Prostate gland (tissue), 2 donors: ENCODE measurements around the gene PPP1R14C.

Experiments used
- POLR2A ChIP-seq: fragments of 450-650 bp; IDR thresholded peaks from one replicate; pipeline ENCODE4 v1.6.1; 2016; ENCODE audit warnings: antibody characterized with exemption, mild to moderate bottlenecking
- POLR2AphosphoS5 ChIP-seq: sonication (generic); formaldehyde crosslinking; IDR thresholded peaks from one replicate; pipeline ENCODE4 v1.6.1; 2017; ENCODE audit warnings: antibody characterized with exemption
- TF ChIP-seq, protein P1 (sequence below), 4 experiments: fragments of 200-600 bp in 2 of 4; fragments of 450-650 bp in 2 of 4; sonication (generic) in 2 of 4; IDR thresholded peaks; 1 replicate in 3 of 4; 2 replicates in 1 of 4; pipeline ENCODE4 v1.5.1; 2016 to 2019; ENCODE audit warnings: antibody characterized with exemption in 4 of 4, mild to moderate bottlenecking in 2 of 4, moderate library complexity in 2 of 4

DNA sequence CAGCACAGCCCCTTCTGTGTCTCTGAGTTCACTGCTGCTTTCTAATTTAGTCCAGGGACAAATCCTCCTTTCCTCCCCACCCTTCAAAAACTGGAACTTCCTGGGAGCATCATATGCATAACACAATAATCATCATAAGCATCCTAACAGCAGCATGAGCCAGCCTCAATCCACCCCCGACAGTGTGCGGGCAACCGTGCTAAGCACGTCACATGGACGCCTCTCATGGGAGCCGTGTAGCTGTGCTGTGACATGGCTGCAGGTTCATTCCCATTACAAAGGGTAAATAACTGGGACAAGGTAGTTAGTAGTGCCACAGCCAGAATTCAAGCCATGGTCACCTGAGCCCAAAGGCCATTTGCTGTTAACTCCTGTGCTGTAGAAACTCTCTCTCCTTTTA, 49.4 kb upstream of the PPP1R14C start:
- TF ChIP-seq POLR2A, result no peak
- TF ChIP-seq, protein P1, sequence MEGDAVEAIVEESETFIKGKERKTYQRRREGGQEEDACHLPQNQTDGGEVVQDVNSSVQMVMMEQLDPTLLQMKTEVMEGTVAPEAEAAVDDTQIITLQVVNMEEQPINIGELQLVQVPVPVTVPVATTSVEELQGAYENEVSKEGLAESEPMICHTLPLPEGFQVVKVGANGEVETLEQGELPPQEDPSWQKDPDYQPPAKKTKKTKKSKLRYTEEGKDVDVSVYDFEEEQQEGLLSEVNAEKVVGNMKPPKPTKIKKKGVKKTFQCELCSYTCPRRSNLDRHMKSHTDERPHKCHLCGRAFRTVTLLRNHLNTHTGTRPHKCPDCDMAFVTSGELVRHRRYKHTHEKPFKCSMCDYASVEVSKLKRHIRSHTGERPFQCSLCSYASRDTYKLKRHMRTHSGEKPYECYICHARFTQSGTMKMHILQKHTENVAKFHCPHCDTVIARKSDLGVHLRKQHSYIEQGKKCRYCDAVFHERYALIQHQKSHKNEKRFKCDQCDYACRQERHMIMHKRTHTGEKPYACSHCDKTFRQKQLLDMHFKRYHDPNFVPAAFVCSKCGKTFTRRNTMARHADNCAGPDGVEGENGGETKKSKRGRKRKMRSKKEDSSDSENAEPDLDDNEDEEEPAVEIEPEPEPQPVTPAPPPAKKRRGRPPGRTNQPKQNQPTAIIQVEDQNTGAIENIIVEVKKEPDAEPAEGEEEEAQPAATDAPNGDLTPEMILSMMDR (IDR thresholded peaks at IDR 0.05), result no peak
- no peak for TF ChIP-seq POLR2AphosphoS5
